Endothelial cell of umbilical vein (primary cell): ENCODE results near the gene HIVEP3.

Source experiments
- CTCF ChIP-seq, 2 donors: IDR thresholded peaks; 1 replicate in 1 of 2; 2 replicates in 1 of 2; pipeline ENCODE4 v1.5.1; 2011; ENCODE audit warnings: low read length in 2 of 2, mild to moderate bottlenecking in 2 of 2, moderate library complexity in 2 of 2, control low read depth in 1 of 2, inconsistent platforms in 1 of 2, low read depth in 1 of 2; ENCODE audit not compliant: insufficient read depth in 1 of 2; ENCODE audit errors: extremely low read depth in 1 of 2
- EZH2 ChIP-seq: IDR thresholded peaks from 2 replicates; pipeline ENCODE4 v1.6.1; 2012; ENCODE audit warnings: borderline replicate concordance, low read depth, mild to moderate bottlenecking, moderate library complexity, low read length, inconsistent platforms; ENCODE audit not compliant: severe bottlenecking
- FOS ChIP-seq: IDR thresholded peaks from 2 replicates; pipeline ENCODE4 v1.6.1; 2011; ENCODE audit warnings: mild to moderate bottlenecking, low read length, moderate library complexity, borderline replicate concordance; ENCODE audit not compliant: insufficient read depth
- JUN ChIP-seq: IDR thresholded peaks from 2 replicates; pipeline ENCODE4 v1.6.1; 2011; ENCODE audit warnings: borderline replicate concordance, low read depth; ENCODE audit not compliant: insufficient read length, insufficient read depth
- MYC ChIP-seq: IDR thresholded peaks from one replicate; pipeline ENCODE4 v1.6.1; 2011; ENCODE audit warnings: mild to moderate bottlenecking, low read depth, low read length
- POLR2A ChIP-seq: IDR thresholded peaks from 2 replicates; pipeline ENCODE4 v1.6.1; 2012; ENCODE audit warnings: low read depth, mild to moderate bottlenecking, control low read depth, low read length
- POLR2AphosphoS5 ChIP-seq: IDR thresholded peaks from 2 replicates; pipeline ENCODE4 v1.6.1; 2012; ENCODE audit warnings: low read depth, mild to moderate bottlenecking, control low read depth, low read length, moderate library complexity; ENCODE audit not compliant: insufficient read depth
- TF ChIP-seq, protein P1 (sequence below): IDR thresholded peaks from 2 replicates; pipeline ENCODE4 v1.6.1; 2011; ENCODE audit not compliant: insufficient read depth, insufficient read length

DNA sequence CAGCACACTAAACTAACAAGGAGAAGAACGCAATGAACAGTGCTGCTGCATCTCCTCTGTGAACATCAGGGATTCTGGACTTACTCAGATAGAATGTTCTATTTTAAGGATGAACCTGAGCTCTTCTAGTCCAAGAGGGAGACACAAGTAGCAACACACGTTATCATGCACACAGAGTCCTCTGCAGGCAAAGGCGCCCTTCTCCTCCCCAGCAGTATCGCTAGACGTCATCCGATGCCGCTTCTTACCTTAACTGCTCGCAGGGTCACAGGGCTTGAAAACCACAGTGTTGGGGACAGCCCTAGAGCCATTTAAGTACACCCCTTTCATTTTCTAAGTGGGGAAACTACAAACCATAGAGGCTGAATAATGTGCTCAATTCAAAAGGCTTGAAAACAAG, 74.5 kb downstream of the HIVEP3 start:
- TF ChIP-seq POLR2AphosphoS5 (no peak), POLR2A (no peak), CTCF (IDR thresholded peaks at IDR 0.05; ENCODE audit: extremely low read depth in 1 of 2, insufficient read depth in 1 of 2, low read depth in 1 of 2, low read length in 2 of 2) (no peak), JUN (no peak), MYC (no peak), FOS (no peak), EZH2 (no peak)
- TF ChIP-seq, protein P1, sequence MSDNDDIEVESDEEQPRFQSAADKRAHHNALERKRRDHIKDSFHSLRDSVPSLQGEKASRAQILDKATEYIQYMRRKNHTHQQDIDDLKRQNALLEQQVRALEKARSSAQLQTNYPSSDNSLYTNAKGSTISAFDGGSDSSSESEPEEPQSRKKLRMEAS, result no peak
